H1 (cell line): ENCODE results near the gene ERLIN1. TPM values are rescaled to one million over a fixed set of nuclear protein-coding genes. Genes with fewer than 3 reads are reported as not detected.

Experiments
- NANOG ChIP-seq: IDR thresholded peaks from 2 replicates; pipeline ENCODE4 v1.6.1; 2011; ENCODE audit warnings: low read length, low read depth, mild to moderate bottlenecking, inconsistent platforms; ENCODE audit not compliant: insufficient read depth, poor library complexity, severe bottlenecking
- polyA plus RNA-seq, 7 experiments: library from polyadenylated mRNA; depleted of rRNA in 3 of 7; stranded (reverse) in 5 of 7; unstranded in 2 of 7; fragments of >200 nt in 5 of 7; fragments of 200-250 nt in 2 of 7; gene quantifications; 1 replicate in 5 of 7; 2 replicates in 1 of 7; 4 replicates in 1 of 7; pipeline versions ENCODE4 v1.2.1 to v1.2.3, GENCODE V29; 2011 to 2013; ENCODE audit warnings: missing spikeins in 2 of 7, mixed read lengths in 2 of 7
- total RNA-seq: library from RNA; stranded (reverse); fragmentation: NEBNext Ultra II Directional; extraction: Animal tissue kit (Norgen Biotek cat#: 25700); gene quantifications from 2 replicates; pipeline ENCODE4 v1.2.1, GENCODE V29; 2021
- TF ChIP-seq, protein P1 (sequence below): IDR thresholded peaks from 2 replicates; pipeline ENCODE4 v1.6.1; 2012; ENCODE audit warnings: inconsistent platforms

ERLIN1 gene
- total and polyA plus RNA-seq, 2 of the 8 experiments (the other 6 are each of a cell fraction or from before 2014, with no cell fraction given) = 16.5 to 32.0 TPM

DNA sequence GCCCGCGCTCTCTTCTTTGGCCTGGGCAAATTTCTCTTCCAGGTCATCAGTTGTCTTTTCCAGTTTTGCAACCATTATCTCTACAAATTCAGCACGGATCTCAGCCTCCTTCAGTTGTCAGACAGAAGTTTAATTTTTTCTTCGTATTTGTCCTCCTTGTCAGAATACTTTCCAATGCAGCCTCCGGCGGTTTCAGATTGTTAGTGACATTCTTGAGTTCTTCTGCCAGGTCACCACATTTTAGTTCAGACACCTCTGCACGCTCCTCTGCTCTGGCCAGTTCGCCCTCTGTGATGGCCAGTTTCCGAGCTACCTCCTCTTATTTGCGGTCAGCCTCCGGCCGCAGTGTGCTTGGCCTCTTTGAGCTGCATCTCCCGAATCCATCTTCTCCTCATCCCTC is 71.4 kb downstream of the ERLIN1 start (continued):
- TF ChIP-seq, protein P1, sequence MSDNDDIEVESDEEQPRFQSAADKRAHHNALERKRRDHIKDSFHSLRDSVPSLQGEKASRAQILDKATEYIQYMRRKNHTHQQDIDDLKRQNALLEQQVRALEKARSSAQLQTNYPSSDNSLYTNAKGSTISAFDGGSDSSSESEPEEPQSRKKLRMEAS = no peak
- TF ChIP-seq NANOG = no peak
